Esophagus muscularis mucosa (tissue), 3 donors: ENCODE data around the gene ADCY4.

ENCODE experiments used
- CTCF ChIP-seq, 3 experiments: fragments of 200-600 bp in 2 of 3; fragments of 450-650 bp in 1 of 3; sonication (generic) in 2 of 3; IDR thresholded peaks; one replicate each; pipeline ENCODE4 v1.5.1; 2017 to 2019; ENCODE audit warnings: antibody characterized with exemption in 3 of 3, mild to moderate bottlenecking in 2 of 3, moderate library complexity in 1 of 3
- POLR2A ChIP-seq: fragments of 450-650 bp; IDR thresholded peaks from one replicate; pipeline ENCODE4 v1.6.1; 2017; ENCODE audit warnings: antibody characterized with exemption, moderate library complexity, mild to moderate bottlenecking, low read depth
- POLR2AphosphoS5 ChIP-seq, 2 donors: sonication (generic); formaldehyde crosslinking; IDR thresholded peaks; one replicate each; pipeline ENCODE4 v1.6.1; 2017; ENCODE audit warnings: antibody characterized with exemption in 2 of 2

- TF ChIP-seq CTCF (IDR thresholded peaks at IDR 0.05) (no peak), POLR2AphosphoS5 (IDR thresholded peaks at IDR 0.05) (no peak), POLR2A (no peak)
These were observed 49.3 kb upstream of the ADCY4 start for GRCh38 chr14:24384169-24384568.
